ENCODE results near the gene GPR101. TPM values are rescaled to one million over a fixed set of nuclear protein-coding genes. Genes with fewer than 3 reads are reported as not detected.

The GPR101 gene
- total RNA-seq, 4 donors from 2014 or later, result not detected

GRCh38 chrX:137062915-137063617, 29.3 kb upstream of the GPR101 start:
- Histone ChIP-seq H3K9me3 (no peaks in the 10 kb centered on the region), H3K27me3 (no peaks in the 10 kb centered on the region), H3K27ac (no peak overlapping the region), H3K36me3 (no peaks in the 10 kb centered on the region), H3K4me3 (no peak overlapping the region), H3K4me1 (no peaks in the 10 kb centered on the region)
- no peak for TF ChIP-seq POLR2AphosphoS5 (IDR thresholded peaks at IDR 0.05)
- TF ChIP-seq EP300 (IDR thresholded peaks at IDR 0.05), result no peak
- TF ChIP-seq POLR2A (IDR thresholded peaks at IDR 0.05), result no peak
- TF ChIP-seq CTCF (IDR thresholded peaks at IDR 0.05), result no peak
- no peak for ATAC-seq
- 59 to 61% methylated on average over 4 of the region's 4 CpGs for WGBS, 2 donors (ENCODE audit: low coverage in 1 of 2)

- Histone ChIP-seq H3K9me3 (no peaks in the 10 kb centered on the region), H3K4me1 (no peaks in the 10 kb centered on the region), H3K4me3 (no peak overlapping the region), H3K36me3 (no peaks in the 10 kb centered on the region), H3K27ac (no peak overlapping the region), H3K27me3 (no peaks in the 10 kb centered on the region)
- ATAC-seq, result no peak
- TF ChIP-seq EP300 (IDR thresholded peaks at IDR 0.05) (no peak), POLR2A (IDR thresholded peaks at IDR 0.05) (no peak), POLR2AphosphoS5 (IDR thresholded peaks at IDR 0.05) (no peak), CTCF (IDR thresholded peaks at IDR 0.05) (no peak)
- WGBS, 2 donors (ENCODE audit: low coverage in 1 of 2), result 0% methylated on average over 1 of the region's 2 CpGs; no CpG with 5 or more reads in 1 of the 2 donors
These were observed 24.7 kb upstream of the GPR101 start for GRCh38 chrX:137058339-137059127.

- WGBS, 2 donors (ENCODE audit: low coverage in 1 of 2), result 43% methylated on average over 19 of the region's 37 CpGs; no CpG with 5 or more reads in 1 of the 2 donors
- Histone ChIP-seq H3K4me1 (peaks cover 0 to 15% (median 0%) of the 10 kb centered on the region in 3 donors), H3K27ac (no peak overlapping the region), H3K36me3 (no peaks in the 10 kb centered on the region), H3K4me3 (peak overlapping the region; percentile 10 to 47), H3K9me3 (no peaks in the 10 kb centered on the region), H3K27me3 (no peaks in the 10 kb centered on the region)
- no peak for TF ChIP-seq CTCF (IDR thresholded peaks at IDR 0.05)
- TF ChIP-seq POLR2A (IDR thresholded peaks at IDR 0.05), result no peak
- TF ChIP-seq POLR2AphosphoS5 (IDR thresholded peaks at IDR 0.05), result no peak
- TF ChIP-seq EP300 (IDR thresholded peaks at IDR 0.05), result no peak
- no peak for ATAC-seq
These were observed 18.9 kb upstream of the GPR101 start for GRCh38 chrX:137052643-137053235.

GRCh38 chrX:137051978-137052642, 18.3 kb upstream of the GPR101 start:
- Histone ChIP-seq H3K4me1 (peaks cover 0 to 15% (median 0%) of the 10 kb centered on the region in 3 donors), H3K36me3 (no peaks in the 10 kb centered on the region), H3K9me3 (no peaks in the 10 kb centered on the region), H3K27ac (no peak overlapping the region), H3K27me3 (no peaks in the 10 kb centered on the region), H3K4me3 (peak overlapping the region; percentile 10 to 47)
- peak; percentile 83 for ATAC-seq
- WGBS, 2 donors (ENCODE audit: low coverage in 1 of 2), result no CpG with 5 or more reads among the region's 37 CpGs
- peak; percentile 44 to 87 (median 50) for TF ChIP-seq CTCF (IDR thresholded peaks at IDR 0.05)
- no peak for TF ChIP-seq POLR2AphosphoS5 (IDR thresholded peaks at IDR 0.05)

Measured in gastroesophageal sphincter (tissue), 4 donors.